ENCODE measurements around the gene MAGI1.

- TF ChIP-seq POLR2AphosphoS5 (IDR thresholded peaks at IDR 0.05; ENCODE audit: insufficient read depth in 1 of 2, low read depth in 1 of 2) (no peak), CTCF (IDR thresholded peaks at IDR 0.05) (no peak)
Observed at GRCh38 chr3:65569129-65569528, 469.6 kb downstream of the MAGI1 start.

Measured in vagina (tissue), 2 donors.